Measurements from ENCODE around the gene SMAP1. TPM values are rescaled to one million over a fixed set of nuclear protein-coding genes. Genes with fewer than 3 reads are reported as not detected.
"Not testable (repeated sequence)": the region's sequence is repeated elsewhere in the genome, so short reads cannot be mapped to it uniquely, and the experiment has no call there.

Gene SMAP1
- total and polyA plus RNA-seq, 2 experiments from 2014 or later: 31.1 to 34.6 TPM

DNA sequence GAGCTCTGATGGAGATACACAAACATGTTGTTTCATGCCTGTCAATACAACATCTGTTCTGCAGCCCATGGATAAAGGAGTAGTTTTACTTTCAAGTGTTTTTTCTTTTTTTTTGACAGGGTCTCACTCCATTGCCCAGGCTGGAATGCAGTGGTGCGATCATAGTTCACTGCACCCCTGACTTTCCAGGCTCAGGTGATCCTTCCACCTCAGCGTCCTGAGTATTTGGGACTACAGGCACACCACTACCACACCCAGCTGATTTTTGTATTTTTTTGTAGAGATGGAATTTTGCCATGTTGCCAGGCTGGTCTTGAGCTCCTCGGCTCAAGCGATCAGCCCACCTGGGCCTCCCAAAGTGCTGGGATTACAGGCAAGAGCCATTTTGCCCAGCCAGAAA is 97.0 kb downstream of the SMAP1 start (continued):
- no peak for TF ChIP-seq POLR2AphosphoS5 (IDR thresholded peaks at IDR 0.05; ENCODE audit: low read depth)
- no peak for TF ChIP-seq JUNB (IDR thresholded peaks at IDR 0.05; ENCODE audit: unreplicated experiment)
- TF ChIP-seq, protein P1, sequence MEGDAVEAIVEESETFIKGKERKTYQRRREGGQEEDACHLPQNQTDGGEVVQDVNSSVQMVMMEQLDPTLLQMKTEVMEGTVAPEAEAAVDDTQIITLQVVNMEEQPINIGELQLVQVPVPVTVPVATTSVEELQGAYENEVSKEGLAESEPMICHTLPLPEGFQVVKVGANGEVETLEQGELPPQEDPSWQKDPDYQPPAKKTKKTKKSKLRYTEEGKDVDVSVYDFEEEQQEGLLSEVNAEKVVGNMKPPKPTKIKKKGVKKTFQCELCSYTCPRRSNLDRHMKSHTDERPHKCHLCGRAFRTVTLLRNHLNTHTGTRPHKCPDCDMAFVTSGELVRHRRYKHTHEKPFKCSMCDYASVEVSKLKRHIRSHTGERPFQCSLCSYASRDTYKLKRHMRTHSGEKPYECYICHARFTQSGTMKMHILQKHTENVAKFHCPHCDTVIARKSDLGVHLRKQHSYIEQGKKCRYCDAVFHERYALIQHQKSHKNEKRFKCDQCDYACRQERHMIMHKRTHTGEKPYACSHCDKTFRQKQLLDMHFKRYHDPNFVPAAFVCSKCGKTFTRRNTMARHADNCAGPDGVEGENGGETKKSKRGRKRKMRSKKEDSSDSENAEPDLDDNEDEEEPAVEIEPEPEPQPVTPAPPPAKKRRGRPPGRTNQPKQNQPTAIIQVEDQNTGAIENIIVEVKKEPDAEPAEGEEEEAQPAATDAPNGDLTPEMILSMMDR (conservative IDR thresholded peaks at IDR 0.05; ENCODE audit: low read depth in 2 of 2): no peak
- TF ChIP-seq, protein P2, sequence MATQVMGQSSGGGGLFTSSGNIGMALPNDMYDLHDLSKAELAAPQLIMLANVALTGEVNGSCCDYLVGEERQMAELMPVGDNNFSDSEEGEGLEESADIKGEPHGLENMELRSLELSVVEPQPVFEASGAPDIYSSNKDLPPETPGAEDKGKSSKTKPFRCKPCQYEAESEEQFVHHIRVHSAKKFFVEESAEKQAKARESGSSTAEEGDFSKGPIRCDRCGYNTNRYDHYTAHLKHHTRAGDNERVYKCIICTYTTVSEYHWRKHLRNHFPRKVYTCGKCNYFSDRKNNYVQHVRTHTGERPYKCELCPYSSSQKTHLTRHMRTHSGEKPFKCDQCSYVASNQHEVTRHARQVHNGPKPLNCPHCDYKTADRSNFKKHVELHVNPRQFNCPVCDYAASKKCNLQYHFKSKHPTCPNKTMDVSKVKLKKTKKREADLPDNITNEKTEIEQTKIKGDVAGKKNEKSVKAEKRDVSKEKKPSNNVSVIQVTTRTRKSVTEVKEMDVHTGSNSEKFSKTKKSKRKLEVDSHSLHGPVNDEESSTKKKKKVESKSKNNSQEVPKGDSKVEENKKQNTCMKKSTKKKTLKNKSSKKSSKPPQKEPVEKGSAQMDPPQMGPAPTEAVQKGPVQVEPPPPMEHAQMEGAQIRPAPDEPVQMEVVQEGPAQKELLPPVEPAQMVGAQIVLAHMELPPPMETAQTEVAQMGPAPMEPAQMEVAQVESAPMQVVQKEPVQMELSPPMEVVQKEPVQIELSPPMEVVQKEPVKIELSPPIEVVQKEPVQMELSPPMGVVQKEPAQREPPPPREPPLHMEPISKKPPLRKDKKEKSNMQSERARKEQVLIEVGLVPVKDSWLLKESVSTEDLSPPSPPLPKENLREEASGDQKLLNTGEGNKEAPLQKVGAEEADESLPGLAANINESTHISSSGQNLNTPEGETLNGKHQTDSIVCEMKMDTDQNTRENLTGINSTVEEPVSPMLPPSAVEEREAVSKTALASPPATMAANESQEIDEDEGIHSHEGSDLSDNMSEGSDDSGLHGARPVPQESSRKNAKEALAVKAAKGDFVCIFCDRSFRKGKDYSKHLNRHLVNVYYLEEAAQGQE (IDR thresholded peaks at IDR 0.05; ENCODE audit: unreplicated experiment): no peak
- TF ChIP-seq EZH2phosphoT487 (IDR thresholded peaks at IDR 0.05; ENCODE audit: unreplicated experiment): no peak
- no peak for TF ChIP-seq CREB1 (CRISPR knock-in tag; IDR thresholded peaks at IDR 0.05; ENCODE audit: low read depth)
- TF ChIP-seq, protein P3, sequence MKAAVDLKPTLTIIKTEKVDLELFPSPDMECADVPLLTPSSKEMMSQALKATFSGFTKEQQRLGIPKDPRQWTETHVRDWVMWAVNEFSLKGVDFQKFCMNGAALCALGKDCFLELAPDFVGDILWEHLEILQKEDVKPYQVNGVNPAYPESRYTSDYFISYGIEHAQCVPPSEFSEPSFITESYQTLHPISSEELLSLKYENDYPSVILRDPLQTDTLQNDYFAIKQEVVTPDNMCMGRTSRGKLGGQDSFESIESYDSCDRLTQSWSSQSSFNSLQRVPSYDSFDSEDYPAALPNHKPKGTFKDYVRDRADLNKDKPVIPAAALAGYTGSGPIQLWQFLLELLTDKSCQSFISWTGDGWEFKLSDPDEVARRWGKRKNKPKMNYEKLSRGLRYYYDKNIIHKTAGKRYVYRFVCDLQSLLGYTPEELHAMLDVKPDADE (IDR thresholded peaks at IDR 0.05): no peak
- TF ChIP-seq EZH2 (IDR thresholded peaks at IDR 0.05; ENCODE audit: low read depth, unreplicated experiment): no peak
- TF ChIP-seq NANOG (IDR thresholded peaks at IDR 0.05; ENCODE audit: borderline replicate concordance): no peak

DNA sequence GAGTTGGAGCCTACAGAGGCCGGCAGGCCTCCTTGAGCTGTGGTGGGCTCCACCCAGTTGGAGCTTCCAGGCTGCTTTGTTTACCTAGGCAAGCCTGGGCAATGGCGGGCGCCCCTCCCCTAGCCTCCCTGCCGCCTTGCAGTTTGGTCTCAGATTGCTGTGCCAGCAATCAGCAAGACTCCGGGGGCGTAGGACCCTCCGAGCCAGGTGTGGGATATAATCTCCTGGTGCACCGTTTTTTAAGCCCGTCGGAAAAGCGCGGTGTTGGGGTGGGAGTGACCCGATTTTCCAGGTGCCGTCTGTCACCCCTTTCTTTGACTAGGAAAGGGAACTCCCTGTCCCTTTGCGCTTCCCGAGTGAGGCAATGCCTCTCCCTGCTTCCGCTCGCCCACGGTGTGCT is 103.7 kb downstream of the SMAP1 start:
- DNase-seq (ENCODE audit: low spot score); H3K27me3 ChIP-seq (ENCODE audit: insufficient read depth); H3K4me3 ChIP-seq; H3K4me1 Mint-ChIP-seq; H2AFZ ChIP-seq; ATAC-seq; H3K4me3 Mint-ChIP-seq; H3F3A ChIP-seq (replicated peaks; ENCODE audit: low read depth); H3K4me2 ChIP-seq; H3K4me1 ChIP-seq (ENCODE audit: insufficient read depth); H3K79me2 ChIP-seq (replicated peaks; ENCODE audit: insufficient read depth); H4K20me1 ChIP-seq (replicated peaks; ENCODE audit: insufficient read depth); H3K36me3 ChIP-seq (ENCODE audit: insufficient read depth); H3K9me2 ChIP-seq (ENCODE audit: insufficient read depth); H3K27me3 Mint-ChIP-seq (ENCODE audit: insufficient read depth, low read depth, poor library complexity); H3K27ac Mint-ChIP-seq; H3K27ac ChIP-seq (ENCODE audit: low read depth): not testable (repeated sequence)
- Mint-ChIP-seq H3K36me3 (ENCODE audit: low read depth) (peaks cover 26% of the 10 kb centered on the region), H3K9me3 (peaks cover 23% of the 10 kb centered on the region)
